Motor neuron (in vitro differentiated cells): Measurements from ENCODE around the gene HES2. TPM values are rescaled to one million over a fixed set of nuclear protein-coding genes. Genes with fewer than 3 reads are reported as not detected.

Experiments
- ATAC-seq, 8 experiments: fragments of 200-7000 bp; cut with Tn5 transposase; replicated peaks in 6 of 8; 2 replicates each; pipeline ENCODE4 v1.8.0; 2021; ENCODE audit warnings: mild to moderate bottlenecking in 8 of 8, moderate library complexity in 8 of 8
- H3K27ac ChIP-seq, 2 donors: fragments of 250-450 bp; sonication (Bioruptor Pico); 2 replicates each; pipeline ENCODE4 v1.9.0; 2021; ENCODE audit warnings: antibody characterized with exemption in 2 of 2, mild to moderate bottlenecking in 2 of 2, moderate library complexity in 1 of 2
- H3K4me1 ChIP-seq, 2 donors: fragments of 250-450 bp; sonication (Bioruptor Pico); replicated peaks in 1 of 2; 2 replicates each; pipeline ENCODE4 v1.6.1; 2021; ENCODE audit warnings: antibody characterized with exemption in 2 of 2, mild to moderate bottlenecking in 2 of 2, moderate library complexity in 1 of 2
- H3K4me3 ChIP-seq, 5 donors: fragments of 250-450 bp; sonication (Bioruptor Pico); 2 replicates each; pipeline ENCODE4 v1.9.0; 2021; ENCODE audit warnings: antibody characterized with exemption in 5 of 5, mild to moderate bottlenecking in 5 of 5, moderate library complexity in 4 of 5
- WGBS, 10 experiments: fragments of 450-650 bp; shearing (Covaris generic); methylation state at CpG; one replicate each; pipeline ENCODE4 v1.0.0; 2022; 5-methylcytosine and 5-hydroxymethylcytosine counted together
- in situ Hi-C, 9 experiments: fragments of 400-800 bp; cut with MboI; loops; one replicate each; pipeline ENCODE4 v1.15.0; 2021; ENCODE audit warnings: low sequenced_read_pairs in 9 of 9, low pct_unique_long_range_greater_than_20kb in 2 of 9; ENCODE audit not compliant: unreplicated experiment in 9 of 9
- total RNA-seq, 8 experiments: library from RNA; unstranded; fragments of 300-600 nt; gene quantifications; 2 replicates each; pipeline versions ENCODE4 v1.2.3 to v1.2.4, GENCODE V29; 2022

HES2 gene
- total RNA-seq, 8 experiments from 2014 or later: 0.14 to 7.8 (median 0.98) TPM

DNA sequence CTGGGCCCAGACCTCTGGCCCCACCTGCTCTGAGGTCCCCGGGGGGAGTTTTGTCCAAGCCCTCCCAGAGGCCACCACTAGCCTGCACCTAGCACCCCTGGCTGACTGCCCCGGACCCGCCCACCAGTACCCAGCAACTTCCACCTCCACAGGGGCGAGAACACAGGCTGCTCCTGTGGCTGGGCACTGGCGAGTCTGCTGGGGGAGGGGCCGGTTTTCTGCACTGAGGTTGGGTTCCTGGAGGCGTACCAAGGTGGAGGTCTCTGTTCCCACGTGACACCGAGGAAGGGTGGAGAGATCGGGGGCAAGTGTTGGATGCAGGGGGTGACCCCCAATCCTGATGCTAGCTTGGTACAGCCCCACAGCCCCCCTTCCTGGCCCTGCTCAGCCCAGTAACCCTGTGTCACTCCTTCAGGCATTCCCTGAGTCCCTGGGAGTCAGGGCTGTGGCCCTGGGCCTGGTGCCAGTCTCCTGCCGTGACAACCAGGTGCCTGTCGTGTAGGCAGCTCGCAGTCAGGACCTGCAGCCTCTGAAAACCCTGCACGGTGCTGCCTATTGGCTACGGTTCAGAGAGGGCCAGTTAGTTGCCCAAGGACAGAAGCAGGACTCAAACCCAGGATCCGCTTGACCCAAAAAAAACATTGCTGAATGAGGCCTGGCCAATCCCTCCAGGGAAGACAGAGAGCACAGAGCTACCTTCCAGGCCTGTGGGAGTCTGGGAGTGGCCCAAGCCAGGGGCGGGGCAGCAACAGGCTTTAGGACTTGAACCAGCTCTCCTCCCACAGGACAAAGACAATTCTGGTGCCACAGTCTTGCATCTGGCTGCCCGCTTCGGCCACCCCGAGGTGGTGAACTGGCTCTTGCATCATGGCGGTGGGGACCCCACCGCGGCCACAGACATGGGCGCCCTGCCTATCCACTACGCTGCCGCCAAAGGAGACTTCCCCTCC lies 8.0 kb upstream of the HES2 start:
- peak in 3 of 8 experiments; percentile 9 to 47 (median 20) for ATAC-seq
- H3K4me1 ChIP-seq: peaks cover 7 to 8% of the 10 kb centered on the region in 2 donors
- no peak overlapping the region for H3K4me3 ChIP-seq
- in situ Hi-C loops: loop anchor here in 1 of 9 experiments (25.0 kb wide), 1 partner anchor 190 kb away; the partner anchor contains the start of genes HES3 and ICMT
- no peak overlapping the region for H3K27ac ChIP-seq
- 46 to 100% (median 71%) methylated on average over 2 to 19 of the region's 26 CpGs; no CpG with 5 or more reads in 5 of the 10 experiments for WGBS, 10 experiments

DNA sequence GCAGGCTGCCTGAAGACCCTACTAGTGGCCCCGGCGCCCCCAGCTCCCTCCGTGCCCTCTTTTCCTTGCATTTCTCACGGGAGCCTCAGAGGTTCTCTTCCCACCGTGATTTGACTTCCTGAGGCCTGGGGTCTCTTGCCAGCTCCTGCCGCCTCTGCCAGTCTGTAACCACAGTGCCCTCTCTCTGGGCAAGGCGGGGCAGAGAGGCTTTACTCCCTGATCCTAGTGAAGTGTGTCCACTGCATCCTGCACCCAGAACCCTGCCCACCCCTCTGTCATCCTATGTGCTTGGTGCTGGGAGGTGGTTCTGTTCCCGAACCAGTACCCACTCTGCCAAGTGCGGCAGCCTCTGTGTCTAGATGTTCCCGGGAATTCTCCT lies 7.2 kb upstream of the HES2 start:
- ATAC-seq: no peak
- Histone ChIP-seq H3K4me1 (peaks cover 7 to 8% of the 10 kb centered on the region in 2 donors), H3K27ac (no peak overlapping the region), H3K4me3 (no peak overlapping the region)
- in situ Hi-C loops: loop anchor here in 1 of 9 experiments (25.0 kb wide), 1 partner anchor 190 kb away; the partner anchor contains the start of genes HES3 and ICMT
- 40 to 100% (median 80%) methylated on average over 1 to 7 of the region's 10 CpGs; no CpG with 5 or more reads in 5 of the 10 experiments for WGBS, 10 experiments

DNA sequence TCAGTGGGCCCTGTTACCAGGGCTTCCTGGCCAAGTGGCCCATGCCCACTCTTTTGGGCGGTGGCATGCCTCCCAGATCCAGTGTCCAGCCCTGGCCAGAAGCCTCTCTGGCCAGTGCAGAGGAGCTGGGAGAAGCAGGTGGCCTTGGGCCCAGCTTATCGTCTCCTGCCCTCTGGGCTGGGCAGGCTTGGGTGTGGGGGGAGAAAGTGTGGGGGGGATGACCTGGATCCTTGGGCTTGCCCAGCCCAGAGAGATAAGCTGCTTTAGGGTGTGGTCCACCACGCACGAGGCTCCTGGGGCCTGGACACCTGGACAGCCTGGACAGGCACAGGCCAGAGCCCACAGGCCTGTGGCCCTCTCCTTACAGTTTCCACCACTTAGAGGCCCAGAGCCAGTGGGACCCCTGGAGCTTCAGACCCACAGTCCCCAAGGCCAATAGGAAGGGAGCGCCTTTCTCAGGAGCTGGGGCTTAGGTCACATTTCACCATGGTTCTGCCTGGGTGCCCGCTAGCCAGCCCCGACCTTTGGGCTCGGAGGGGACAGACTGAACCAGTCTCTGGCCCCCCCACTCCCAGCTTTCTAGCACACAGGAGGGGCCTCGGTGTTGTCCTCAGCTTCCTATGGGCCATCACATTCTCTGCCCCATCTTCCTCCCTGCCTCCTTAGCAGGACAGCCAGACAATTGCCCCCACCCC lies 6.7 kb upstream of the HES2 start:
- no peak for ATAC-seq

DNA sequence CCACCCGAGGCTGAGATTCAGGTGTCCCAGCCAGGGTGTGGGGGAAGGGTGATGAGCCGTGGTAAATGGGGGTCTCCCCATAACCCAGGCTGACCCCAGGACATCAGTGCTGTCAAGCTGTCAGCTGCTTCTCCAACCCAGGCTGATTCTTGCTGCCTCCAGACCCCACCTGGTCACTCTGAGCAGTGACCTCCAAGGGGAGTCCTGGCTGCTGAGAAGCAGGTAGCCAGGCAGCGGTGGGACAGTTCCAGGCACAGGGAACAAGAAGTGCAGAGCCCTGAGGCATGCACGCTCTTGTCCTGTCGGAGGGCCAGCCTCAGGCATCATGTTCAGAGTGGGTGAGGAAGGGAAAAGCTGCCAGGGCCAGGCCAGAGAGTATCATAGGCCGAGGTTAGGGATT lies 5.9 kb upstream of the HES2 start:
- no peak overlapping the region for H3K27ac ChIP-seq
- WGBS, 10 experiments: 38 to 92% (median 88%) methylated on average over 1 to 5 of the region's 6 CpGs; no CpG with 5 or more reads in 4 of the 10 experiments
- peaks cover 7 to 8% of the 10 kb centered on the region in 2 donors for H3K4me1 ChIP-seq
- in situ Hi-C loops: loop anchor here in 1 of 9 experiments (25.0 kb wide), 1 partner anchor 188 kb away; the partner anchor contains the start of genes HES3 and ICMT
- H3K4me3 ChIP-seq: no peak overlapping the region
- ATAC-seq: no peak

More for the DNA sequence above, 6.7 kb upstream of the HES2 start:
- H3K4me3 ChIP-seq: no peak overlapping the region
- peaks cover 7 to 8% of the 10 kb centered on the region in 2 donors for H3K4me1 ChIP-seq
- in situ Hi-C loops: loop anchor here in 1 of 9 experiments (25.0 kb wide), 1 partner anchor 189 kb away; the partner anchor contains the start of genes HES3 and ICMT
- 59 to 94% (median 80%) methylated on average over 1 to 5 of the region's 9 CpGs; no CpG with 5 or more reads in 4 of the 10 experiments for WGBS, 10 experiments
- H3K27ac ChIP-seq: no peak overlapping the region

DNA sequence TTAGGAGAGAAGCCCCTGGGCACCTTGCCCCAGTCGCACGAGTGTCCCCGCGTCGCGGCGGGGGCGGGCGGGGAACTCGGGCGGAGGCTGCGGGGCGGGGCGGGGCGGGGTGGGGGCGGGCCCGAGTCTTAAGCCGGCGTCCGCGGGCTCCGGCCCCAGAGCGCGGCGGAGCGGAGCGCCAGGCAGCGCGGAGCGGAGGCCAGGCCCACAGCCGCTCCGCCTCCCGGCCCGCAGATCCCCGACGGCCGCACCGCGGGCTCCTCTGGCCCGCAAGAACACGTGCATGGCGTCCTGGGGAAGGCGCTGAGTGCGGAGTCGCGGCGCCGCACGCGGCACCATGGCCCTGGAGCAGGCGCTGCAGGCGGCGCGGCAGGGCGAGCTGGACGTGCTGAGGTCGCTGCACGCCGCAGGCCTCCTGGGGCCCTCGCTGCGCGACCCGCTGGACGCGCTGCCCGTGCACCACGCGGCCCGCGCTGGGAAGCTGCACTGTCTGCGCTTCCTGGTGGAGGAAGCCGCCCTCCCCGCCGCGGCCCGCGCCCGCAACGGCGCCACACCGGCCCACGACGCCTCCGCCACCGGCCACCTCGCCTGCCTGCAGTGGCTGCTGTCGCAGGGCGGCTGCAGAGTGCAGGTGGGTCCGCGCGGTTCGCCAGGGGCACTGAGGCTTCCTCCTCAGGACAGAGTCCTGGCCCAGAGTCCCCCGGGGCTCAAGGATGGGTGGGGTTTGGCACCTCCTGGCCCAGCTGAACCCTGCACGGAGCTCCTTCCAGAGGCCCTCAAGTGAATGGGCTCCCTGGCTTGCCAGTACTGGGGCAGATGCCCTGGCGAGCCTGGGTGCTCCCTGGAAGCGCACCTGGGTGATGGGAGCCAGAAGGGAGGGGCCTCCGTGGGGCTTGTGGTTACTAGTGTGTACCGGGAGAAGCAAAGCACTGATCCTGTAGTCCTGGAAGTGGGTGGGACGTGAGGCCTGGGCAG lies 5.2 kb upstream of the HES2 start, which contains the start of gene ESPN:
Gene ESPN, plus strand, starts transcription at position 158 of the 975 bp plus-strand sequence. Its CDS starts 180 bp downstream, at position 338.
- Histone ChIP-seq H3K27ac (no peak within 1 kb of the TSS), H3K4me3 (no peak within 1 kb of the TSS), H3K4me1 (peaks cover 3 to 7% of the 10 kb centered on the region in 2 donors)
- ATAC-seq: peak in 6 of 8 experiments; percentile 3 to 39 (median 20)
- in situ Hi-C loops: loop anchor here in 1 of 9 experiments (25.0 kb wide), 1 partner anchor 188 kb away; the partner anchor contains the start of genes HES3 and ICMT
- 4 to 83% (median 12%) methylated on average over 1 to 29 of the region's 99 CpGs; no CpG with 5 or more reads in 7 of the 10 experiments for WGBS, 10 experiments

DNA sequence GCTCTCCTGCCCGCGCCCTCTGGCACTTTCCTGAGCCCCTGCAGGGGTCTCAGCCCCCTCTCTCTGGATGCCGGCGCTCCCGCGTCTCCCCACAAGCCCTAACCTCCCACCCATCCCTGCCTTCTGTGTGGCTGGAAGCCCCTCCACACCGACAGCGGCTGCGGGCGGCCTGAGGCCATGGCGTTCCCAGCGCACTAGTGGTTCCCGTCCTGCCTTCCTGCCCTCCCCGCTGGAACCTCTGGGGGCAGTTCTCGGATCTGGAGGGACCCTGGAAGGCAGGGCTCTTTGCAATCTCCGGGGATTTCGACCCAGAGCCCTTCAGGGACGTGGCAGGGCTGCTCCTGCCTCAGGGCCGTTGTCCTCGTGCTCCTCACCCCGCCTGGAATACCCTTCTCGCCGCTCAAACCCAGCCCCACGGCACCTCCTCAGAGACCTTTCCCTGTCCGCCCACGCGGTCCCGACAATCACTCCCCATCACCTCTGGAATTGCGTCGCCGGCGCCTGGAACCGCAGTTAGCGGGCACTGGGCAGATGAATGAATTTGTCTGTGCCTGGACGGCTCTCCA lies 4.4 kb upstream of the HES2 start:
- Histone ChIP-seq H3K4me3 (no peak overlapping the region), H3K27ac (no peak overlapping the region), H3K4me1 (peaks cover 3 to 8% of the 10 kb centered on the region in 2 donors)
- 2 to 22% (median 11%) methylated on average over 3 to 24 of the region's 35 CpGs; no CpG with 5 or more reads in 5 of the 10 experiments for WGBS, 10 experiments
- in situ Hi-C loops: no loop called here
- ATAC-seq: peak in 1 of 8 experiments; percentile 1

DNA sequence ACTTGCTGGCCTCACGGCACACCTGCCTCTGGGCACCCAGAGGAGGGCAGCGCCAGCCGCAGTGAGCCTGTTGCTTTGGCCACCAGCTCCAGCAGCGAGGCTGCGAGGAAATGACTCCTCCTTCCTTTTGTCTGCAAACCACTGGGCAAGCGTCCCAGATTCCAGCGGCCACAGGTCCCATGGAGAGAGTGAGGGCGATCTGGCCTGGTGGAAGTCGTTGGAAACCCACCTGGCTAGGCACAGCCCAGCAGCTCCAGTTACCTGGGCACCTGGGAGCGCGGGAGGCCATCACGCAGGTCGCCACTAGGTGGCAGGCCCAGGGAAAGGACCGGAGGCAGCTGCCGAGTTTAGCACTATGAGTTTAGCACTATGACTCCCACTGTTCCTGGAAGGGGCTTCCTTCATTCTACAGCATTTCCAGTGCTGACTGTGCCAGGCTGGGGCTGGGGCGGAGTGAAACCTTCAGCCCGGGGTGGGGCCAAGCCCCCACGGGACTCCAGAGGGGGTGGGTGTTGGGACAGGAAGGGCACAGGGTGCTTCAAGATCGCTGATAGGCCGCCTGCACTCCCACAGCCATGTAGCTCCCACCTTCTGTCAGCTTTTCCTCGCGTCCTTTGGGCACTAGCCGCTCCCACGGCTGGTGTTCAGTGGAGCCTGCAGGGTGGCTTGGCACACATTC lies 3.7 kb upstream of the HES2 start:
- in situ Hi-C loops: no loop called here
- 0 to 25% (median 6%) methylated on average over 4 to 13 of the region's 24 CpGs; no CpG with 5 or more reads in 3 of the 10 experiments for WGBS, 10 experiments
- Histone ChIP-seq H3K4me1 (peaks cover 5 to 8% of the 10 kb centered on the region in 2 donors), H3K27ac (no peak overlapping the region), H3K4me3 (no peak overlapping the region)
- peak in 6 of 8 experiments; percentile 1 to 51 (median 20) for ATAC-seq

DNA sequence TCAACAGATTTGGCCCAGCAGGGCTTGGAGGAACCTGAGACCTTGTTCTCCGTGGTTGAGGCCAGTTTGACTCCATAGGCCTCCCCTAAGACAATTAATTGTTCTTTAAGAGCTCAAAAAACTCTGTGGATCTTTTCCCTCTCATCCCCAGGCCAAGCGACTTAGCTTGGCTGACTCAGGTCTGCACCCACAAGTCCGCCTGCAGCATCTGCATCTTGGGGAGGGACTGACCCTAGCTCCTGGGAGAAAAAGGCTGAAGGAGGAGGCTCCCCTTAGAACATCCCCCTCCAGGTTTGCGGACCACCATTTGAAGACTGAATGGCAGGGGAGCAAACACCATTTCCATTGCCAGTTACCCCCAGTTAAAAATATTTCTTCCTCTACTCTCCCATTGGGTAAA lies 1.5 kb upstream of the HES2 start:
- in situ Hi-C loops: no loop called here
- no peak for ATAC-seq
- H3K4me3 ChIP-seq: no peak overlapping the region
- WGBS, 10 experiments: 0 to 86% (median 35%) methylated on average over 1 to 4 of the region's 4 CpGs; no CpG with 5 or more reads in 2 of the 10 experiments
- peaks cover 5 to 8% of the 10 kb centered on the region in 2 donors for H3K4me1 ChIP-seq
- no peak overlapping the region for H3K27ac ChIP-seq

DNA sequence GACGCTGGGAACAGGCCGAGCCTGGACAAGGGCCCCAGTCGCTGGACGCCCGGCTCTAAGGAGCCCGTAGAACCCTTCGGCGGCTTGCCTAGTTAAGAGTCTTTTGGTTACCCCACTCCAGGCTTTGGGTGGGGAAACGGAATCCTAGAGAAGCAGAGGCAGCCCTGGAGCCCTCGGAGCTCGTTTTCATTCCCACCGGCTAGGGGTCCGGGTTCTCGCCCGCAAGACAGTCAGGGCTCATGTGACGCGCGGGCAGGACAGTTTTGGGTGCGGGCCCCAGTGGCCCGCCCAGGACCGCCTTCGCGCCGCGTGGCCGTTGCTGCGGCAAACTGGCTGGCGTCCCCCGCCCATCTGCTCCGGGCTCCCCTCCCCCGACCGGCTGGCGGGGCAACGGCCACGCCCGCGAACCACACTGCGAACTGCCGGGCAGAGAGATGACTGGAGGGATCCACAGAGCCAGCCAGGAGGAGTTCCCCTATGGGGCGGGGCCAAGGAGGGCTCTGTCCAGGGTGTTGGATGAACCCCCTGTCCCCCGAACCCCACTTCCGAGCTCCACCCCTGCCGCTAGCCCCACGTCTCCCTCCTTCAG lies 829 bp upstream of the HES2 start:
- H3K4me1 ChIP-seq: peaks cover 5 to 8% of the 10 kb centered on the region in 2 donors
- no peak overlapping the region for H3K4me3 ChIP-seq
- no peak overlapping the region for H3K27ac ChIP-seq
- in situ Hi-C loops: no loop called here
- 0 to 18% (median 4%) methylated on average over 1 to 8 of the region's 44 CpGs; no CpG with 5 or more reads in 6 of the 10 experiments for WGBS, 10 experiments
- peak; percentile 28 to 62 (median 52) for ATAC-seq

DNA sequence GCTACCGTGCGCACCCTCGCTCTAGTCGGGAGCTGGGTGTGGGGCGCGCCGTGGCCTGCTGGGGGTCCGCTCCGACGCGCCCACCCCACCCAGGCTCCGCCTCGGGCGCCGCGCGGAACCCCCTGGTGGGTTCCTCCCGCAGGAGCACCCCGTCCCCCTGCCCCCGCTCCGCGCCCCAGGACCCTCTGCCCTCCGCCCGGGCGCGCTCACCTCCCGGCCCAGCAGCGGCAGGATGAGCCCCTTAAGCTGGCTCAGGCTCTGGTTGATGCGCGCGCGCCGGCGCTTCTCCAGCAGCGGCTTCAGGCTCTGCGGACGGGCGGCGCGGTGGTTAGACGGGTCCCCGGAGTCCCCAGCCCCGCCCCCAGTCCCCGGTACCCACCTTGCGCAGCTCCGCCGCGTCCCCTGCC lies 319 bp downstream of the HES2 start:
- 0% methylated on average over 4 of the region's 48 CpGs; no CpG with 5 or more reads in 9 of the 10 experiments for WGBS, 10 experiments
- Histone ChIP-seq H3K4me3 (peak overlapping the region; percentile 5 to 25 (median 18)), H3K27ac (no peak overlapping the region), H3K4me1 (peaks cover 7 to 11% of the 10 kb centered on the region in 2 donors)
- ATAC-seq: peak in 7 of 8 experiments; percentile 1 to 39 (median 20)
- in situ Hi-C loops: no loop called here
